Activated CD4-positive, alpha-beta T cell treated with anti-CD3 and anti-CD28 coated beads for 48 hours (primary cell): ENCODE results near the gene BRD4.

Experiments
- DNase-seq: peaks from one replicate; pipeline ENCODE4 v3.0.0-alpha.2; 2020

Gene BRD4

GRCh38 chr19:15247107-15248014, 85.0 kb downstream of the BRD4 start:
- DNase-seq: no peak

GRCh38 chr19:15246198-15246481, 86.2 kb downstream of the BRD4 start:
- DNase-seq: no peak

GRCh38 chr19:15245370-15246197, 86.8 kb downstream of the BRD4 start:
- DNase-seq: no peak

DNA sequence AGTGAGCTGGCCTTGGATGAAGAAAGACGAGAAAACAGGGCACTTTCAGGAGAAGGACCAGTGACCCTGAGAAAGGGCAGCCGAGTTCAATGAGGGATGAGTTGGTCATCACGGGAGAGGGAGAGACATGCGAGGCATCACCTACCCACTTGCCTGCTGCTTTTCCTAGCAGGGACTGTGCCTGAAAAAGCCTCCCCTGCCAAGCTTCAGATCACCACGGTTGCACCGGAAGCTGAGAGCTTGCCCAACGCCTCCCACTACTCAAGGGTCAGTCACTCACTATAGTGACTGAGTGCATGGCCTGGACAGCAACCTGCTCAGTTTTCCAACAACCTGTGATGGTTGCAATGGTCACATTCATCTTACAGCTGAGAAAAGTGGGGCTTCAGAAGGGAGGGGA, 87.5 kb downstream of the BRD4 start:
- DNase-seq: no peak

DNA sequence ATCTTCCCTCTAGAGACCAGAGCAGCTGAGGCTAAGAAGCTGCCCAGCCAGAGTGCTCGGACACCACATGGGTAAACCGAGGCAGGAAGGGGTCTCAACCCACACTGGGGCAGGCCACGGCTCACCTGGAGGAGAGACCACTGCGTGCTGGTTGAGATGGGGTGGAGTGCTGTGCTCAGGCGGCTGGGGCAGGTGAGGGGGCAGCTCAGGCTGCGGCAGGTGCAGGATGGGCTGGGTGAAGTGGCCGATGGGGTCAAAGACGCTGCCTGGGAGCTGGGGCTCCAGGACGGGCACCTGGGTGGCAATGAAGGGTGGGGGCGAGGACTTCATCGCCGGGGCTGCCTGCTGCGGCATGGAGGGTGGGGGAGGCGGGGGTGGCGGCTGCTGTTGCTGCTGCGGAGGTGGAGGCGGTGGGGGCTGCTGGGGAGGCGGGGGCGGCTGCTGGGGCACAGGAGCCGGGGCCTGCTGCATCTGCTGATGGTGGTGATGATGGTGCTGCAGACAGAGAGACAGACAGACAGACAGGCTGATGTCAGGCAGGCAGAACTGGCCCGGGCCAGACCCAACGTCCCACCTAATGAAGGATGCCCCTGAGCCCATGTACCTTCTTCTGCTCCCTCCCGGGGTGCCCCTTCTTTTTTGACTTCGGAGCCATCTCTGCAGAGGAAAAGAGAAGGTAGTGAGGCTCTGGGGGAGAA, 88.1 kb downstream of the BRD4 start:
- no peak for DNase-seq

GRCh38 chr19:15243236-15243957, 88.9 kb downstream of the BRD4 start:
- DNase-seq: no peak

DNA sequence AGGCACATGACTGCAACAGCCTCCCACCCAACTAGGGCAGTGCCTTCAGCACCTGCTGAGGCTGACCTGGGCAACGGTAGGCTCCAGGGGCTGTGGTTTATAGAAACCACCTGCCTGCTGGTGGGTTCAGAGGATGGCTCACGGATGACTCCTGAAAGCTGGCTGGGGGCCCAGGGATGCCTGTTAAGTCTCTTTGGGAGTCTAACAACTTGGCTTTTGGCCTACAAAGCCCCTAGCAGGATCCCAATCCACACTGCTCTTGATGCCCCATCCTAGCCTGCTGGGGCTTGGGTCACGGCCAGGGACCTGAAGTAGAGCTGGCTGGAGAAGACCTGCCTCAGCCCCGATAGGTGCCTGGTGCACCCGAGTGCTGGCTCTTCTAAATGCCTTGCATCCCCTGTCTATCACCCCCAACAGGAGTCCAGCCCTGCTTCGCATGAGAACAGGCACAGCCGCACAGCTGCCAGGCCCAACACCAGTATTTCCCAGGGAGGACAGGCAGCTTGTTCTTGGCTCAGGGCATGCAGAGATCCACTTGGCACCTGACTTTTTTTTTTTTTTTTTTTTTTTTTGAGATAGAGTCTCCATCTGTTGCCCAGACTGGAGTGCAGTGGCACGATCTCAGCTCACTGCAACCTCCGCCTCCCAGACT, 91.0 kb downstream of the BRD4 start:
- no peak for DNase-seq

DNA sequence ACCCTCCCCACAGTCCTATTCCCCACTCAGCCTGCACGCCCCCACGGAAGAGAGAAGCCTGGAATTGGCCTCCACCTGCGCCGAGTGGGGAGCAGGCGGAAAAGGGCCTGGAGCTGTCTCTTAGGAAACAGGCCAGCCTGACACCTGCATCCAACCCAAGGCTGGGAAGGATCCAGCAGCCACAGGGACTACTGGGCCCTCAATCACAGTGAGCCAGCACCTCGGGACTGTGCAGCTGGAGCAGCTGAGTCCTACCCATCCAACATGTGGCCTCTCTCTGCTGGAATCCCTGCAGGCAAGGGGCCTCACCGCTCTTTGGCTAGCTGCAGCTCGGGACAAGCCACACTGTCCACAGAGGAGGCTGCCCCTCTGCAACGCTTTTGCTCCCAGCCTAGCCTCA, 91.8 kb downstream of the BRD4 start:
- DNase-seq: no peak

GRCh38 chr19:15239337-15239949, 92.9 kb downstream of the BRD4 start:
- DNase-seq: no peak

GRCh38 chr19:15238639-15239155, 93.6 kb downstream of the BRD4 start:
- DNase-seq: no peak

DNA sequence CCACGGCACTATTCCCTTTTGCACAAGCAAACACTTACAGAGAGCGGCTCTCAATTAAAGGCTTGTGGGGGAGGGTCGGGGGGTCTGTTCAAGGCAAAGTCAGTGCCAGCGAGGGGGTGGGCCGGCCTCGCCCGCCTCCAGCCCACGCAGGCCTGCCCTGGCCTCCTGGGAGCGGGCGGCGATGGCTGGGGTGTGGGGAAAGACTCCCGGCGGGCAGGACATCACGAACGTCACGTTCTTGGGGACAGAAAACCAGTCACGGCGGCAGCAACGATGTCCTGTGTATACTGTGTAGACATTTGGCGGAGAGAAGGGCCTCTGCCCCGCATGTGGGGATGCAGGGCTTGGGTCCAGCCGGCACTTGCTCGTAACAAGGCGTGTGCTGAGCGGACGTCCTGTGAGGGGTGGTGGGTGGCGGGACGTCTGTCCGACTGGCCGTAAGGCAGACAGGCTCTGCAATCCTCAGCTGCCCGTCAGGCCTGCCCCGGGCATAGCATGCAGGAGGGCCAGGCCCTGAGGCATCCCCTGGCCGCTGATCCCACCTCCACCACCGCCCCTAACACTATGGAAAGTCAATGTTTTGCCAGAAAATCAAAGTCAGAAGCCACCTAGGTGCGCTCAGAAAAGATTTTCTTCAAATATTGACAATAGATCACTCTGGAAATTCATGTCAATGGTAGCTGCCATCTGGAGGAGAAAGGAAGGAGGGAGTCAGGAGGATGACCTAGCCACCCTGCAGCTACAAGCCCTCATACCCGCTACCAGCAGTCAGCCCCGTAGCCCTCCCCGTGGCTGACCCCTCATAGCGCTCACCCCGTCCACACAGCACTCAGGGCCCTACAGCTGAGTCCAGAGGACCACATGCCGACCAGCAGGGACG, 94.3 kb downstream of the BRD4 start:
- DNase-seq: no peak

DNA sequence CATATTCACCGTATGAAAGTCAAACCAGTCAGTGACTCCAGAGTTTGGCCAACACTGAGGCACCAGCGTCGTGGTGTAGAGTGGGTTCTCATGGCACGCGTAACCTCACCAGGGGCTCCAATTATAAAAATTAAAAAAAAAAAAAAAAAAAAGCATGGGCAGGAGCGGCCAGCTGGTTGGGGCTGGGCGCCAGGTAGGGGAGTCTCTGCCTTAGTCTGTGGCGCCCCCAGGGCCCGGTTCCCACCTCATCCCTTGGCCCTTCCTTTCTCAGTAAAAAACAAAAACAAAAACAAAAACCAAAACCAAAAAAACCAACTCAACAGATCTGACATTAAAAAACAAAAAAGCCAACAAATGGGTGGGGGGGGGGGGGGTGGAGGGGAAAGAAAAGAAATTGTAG, 95.5 kb downstream of the BRD4 start:
- no peak for DNase-seq

GRCh38 chr19:15235781-15236180, 96.6 kb downstream of the BRD4 start:
- DNase-seq: no peak

GRCh38 chr19:15234431-15235130, 97.8 kb downstream of the BRD4 start:
- DNase-seq: no peak

- no peak for DNase-seq
Measured at GRCh38 chr19:15231271-15231670, 101.1 kb downstream of the BRD4 start.

DNA sequence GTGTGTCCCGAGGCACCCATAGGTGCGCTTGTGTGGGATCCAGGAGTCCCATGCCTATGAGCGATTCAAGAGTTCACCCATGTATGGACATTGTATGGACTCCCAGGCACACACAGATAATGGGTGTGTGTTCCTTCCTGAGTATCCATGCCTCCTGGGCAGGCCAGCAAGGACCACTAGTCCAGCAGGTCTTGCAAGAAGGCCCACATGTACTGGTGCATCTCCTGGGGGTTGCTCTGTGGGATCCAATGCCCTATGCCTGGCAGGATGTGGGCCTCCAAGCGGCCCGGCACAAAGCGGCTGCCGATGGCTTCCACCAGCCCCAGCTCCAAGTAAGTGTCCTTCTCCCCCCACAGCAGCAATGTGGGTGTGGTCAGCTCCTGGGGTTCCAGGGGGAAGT, 105.1 kb downstream of the BRD4 start:
- DNase-seq: no peak

DNA sequence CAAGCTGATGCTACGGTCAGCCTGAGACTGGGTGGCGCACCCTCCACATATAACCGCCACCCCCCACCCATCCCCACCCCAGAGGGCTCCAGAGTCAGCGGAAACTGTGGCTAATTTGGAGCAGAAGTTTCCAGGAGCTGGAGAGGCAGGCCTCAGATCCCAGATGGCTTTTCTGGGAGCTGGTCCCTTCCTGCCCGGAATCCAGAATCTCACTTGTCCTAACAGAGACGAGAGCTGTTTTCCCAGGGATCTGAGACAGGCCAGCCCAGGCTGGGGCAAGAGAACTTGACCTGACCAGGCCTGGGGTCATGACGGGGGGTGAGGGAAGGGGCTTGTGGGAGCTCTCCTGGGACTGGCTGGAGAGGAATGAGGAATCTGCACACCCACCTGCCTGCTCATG, 106.6 kb downstream of the BRD4 start:
- DNase-seq: no peak

DNA sequence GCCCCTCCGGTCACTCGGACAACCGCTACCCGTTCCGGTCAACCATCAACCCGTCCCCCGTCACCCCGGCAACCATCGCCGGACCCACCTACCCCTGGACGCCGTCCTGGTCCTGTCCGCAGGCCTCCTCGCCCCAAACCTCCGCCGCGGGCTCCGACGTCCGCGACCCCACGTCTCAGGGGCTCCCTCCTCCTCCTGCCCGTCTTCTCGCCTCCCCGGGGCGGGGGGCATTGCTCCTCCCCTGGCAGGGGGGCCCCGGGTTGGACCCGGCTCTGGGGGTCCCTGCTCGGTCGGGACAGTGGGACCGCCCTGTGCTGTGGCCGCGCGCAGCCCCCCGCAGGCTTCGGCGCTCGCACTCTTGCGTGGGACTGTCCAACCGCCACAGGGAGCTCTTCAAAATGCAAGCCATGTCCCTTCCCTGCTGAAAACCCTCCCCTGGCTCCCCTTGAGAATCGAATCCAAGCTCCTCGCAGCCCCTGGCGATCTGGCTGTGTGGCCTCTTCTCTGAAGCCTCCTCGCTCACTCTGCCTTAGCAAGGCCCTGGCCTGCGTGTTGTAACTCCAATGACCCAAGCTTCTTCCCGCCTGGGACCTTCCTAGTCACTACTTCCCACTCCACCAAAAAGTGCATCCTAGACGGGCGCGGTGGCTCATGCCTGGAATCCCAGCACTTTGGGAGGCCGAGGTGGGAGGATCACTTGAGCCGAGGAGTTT, 108.5 kb downstream of the BRD4 start:
- no peak for DNase-seq
